GM19463 (cell line): ENCODE measurements around the gene LINC01488.

Experiments used
- ATAC-seq: cut with Tn5 transposase; IDR thresholded peaks from one replicate; pipeline ENCODE4 v1.9.1; 2021; ENCODE audit warnings: mild to moderate bottlenecking, moderate library complexity; ENCODE audit not compliant: unreplicated experiment

The LINC01488 gene

GRCh38 chr11:69463181-69463994 lies 18.1 kb upstream of the LINC01488 start:
- ATAC-seq, result no peak

DNA sequence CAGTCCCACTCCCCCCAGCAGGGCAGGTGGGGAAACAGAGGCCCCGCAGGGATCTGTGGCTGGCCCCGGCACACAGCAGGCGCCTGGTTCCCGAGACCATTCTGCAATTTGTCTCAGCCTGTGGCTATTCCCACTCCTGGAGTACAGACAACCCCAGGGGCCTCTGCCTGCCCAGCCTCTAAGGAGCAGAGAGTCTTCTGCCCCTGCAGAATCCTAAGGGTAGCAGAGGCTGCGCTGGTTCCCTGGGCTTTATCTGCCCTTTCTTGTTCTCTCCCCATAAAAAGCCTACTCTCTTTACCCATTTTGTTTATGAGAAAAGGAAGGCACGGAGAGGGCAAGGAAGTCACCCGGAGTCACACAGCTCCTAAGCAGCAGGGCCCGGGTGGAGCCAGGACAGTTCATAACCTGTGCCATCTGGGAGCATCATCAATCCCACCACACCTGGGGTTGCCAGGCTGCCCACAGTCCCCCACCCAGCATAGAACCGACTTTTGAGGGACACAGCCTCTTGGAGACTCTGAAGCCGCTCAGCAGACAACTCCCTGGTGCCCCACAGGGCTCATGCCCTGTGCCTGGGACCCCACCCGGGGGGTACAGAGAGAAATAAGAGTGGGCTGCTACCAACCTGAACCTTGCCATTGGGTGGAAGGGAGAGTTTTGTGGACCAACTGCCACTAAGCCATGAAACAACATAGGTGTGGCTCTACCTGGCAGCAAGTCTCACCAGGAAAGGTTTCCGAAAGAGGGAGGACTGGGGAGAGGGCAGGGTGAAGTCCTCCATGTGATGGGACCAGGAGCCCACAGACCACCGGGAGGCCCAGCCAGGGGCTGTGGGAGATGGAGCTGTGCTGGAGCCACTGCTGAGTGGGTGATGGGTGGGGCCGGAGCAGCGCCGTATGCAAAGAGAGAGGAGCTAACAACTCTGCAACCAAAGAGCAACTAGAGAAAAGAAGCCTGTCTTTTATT lies 17.2 kb upstream of the LINC01488 start:
- no peak for ATAC-seq

DNA sequence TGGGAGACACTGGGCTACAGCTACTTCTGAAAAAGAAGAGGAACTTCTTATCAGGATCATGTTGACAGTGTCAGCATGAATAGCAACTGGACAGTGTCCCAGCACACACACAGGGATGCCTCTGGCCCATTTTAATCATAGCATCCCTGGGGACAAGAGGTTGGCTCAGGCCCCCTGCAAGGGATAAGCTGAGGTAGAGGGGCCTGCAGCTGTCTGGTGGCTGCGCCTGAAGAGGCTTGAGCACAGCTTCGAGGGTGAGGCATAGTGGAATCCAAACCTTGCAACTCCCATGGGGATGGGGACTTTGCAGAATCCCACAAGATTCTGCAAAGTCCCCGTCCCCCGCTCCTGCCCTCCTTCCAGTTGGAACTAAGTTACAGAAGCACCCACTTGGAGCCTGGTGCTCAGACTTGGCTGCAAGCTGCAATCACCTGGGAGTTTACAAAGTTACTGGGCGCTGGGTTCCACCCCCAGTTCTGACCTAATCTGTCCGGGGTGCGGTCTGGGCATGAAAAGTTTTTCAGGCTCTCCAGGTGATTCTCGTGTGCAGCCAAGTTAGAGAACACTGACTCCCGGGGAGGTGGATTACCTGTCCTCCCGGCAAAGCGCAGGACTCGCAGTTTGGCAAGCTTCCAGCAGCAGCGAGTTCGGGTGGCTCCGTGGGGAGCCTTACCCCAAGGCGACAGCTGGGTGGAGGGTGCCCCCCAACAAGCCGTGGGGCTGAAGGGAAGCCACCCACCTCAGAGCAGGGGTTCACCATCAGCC lies 16.0 kb upstream of the LINC01488 start:
- ATAC-seq, result no peak

- no peak for ATAC-seq
These were observed 15.4 kb upstream of the LINC01488 start for GRCh38 chr11:69466039-69466438.

DNA sequence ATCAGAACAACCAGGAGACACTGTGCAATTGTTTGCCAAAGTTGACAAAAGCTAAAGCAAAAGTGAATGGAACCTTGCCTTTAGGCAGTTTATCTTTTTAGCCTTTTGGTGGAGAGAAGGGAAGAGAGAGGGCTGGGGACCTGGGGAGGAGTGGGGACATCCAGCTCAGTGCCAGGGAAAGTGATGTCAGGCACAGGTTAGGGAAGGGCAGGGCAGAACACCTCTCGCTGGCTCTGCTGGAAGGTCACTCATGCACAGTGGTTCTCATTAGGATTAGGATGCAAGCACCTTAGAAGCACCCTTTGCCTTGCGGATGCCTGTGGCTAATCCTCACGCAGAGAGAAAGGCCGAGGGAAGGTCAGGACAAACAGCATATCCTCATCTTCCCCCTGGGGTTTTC lies 14.3 kb upstream of the LINC01488 start:
- ATAC-seq, result no peak

- no peak for ATAC-seq
These were observed 13.8 kb upstream of the LINC01488 start for GRCh38 chr11:69467646-69468045.

DNA sequence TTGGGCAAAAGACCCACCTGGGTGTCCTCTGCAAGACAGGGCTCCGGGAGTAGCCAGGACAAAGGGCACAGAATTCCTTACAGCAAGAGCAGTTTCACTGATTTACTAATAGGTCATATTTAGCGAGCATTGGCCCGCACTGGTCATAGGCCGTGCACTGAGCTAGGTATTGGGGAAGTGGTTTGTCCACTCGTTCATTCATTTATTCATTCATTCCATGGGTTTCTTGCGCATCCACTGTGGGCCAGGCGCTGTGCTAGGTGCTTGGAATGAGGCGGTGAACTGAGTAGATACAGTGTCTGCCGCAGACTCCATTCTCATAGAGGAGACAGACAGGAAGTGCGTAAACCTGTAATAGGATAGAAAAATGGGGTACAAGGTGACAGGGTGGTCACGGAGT lies 13.2 kb upstream of the LINC01488 start:
- ATAC-seq, result no peak

- no peak for ATAC-seq
These were observed 12.3 kb upstream of the LINC01488 start for GRCh38 chr11:69468911-69469885.

GRCh38 chr11:69470301-69470700 lies 11.2 kb upstream of the LINC01488 start:
- no peak for ATAC-seq

GRCh38 chr11:69470793-69471728 lies 10.4 kb upstream of the LINC01488 start:
- no peak for ATAC-seq

DNA sequence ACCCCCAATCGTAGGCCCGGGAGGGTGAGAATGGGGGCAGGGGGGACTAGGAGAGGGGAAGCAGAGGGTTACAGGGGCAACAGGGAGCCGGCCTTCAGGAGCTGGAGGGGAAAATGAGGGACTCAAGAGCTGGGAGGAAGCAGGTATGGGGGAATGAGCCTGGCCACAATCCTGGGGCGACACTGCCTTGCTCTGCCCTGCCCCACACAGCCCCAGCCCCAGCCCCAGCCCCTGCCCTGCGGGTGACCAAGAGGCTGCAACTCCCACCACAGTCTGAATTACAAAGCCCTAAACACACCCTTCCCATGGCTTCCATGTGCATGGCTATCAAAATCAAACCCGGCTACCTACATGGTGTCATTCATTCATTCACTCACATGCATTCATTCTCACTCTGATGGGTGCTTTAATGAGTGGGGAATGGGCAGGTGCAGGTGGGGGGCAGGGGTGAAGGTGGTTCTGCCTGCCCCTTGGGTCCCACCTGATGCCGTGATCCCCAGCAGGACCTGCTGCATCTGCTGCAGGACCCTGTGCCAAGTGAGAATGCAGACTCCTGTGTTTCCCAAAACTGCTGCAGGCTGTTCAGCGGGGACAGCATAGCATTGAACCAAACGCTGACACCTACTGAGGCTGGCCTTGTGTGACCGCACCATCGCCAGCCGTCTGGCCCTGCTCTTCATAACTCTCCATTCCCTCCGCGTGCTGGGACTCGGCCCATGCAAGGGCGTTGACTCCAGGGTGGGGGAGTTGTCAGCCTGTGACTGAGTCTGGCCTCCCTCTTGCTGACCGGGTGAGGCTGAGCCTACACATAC lies 9.5 kb upstream of the LINC01488 start:
- no peak for ATAC-seq

GRCh38 chr11:69472541-69473275 lies 8.8 kb upstream of the LINC01488 start:
- ATAC-seq, result no peak

GRCh38 chr11:69473276-69473845 lies 8.1 kb upstream of the LINC01488 start:
- no peak for ATAC-seq

DNA sequence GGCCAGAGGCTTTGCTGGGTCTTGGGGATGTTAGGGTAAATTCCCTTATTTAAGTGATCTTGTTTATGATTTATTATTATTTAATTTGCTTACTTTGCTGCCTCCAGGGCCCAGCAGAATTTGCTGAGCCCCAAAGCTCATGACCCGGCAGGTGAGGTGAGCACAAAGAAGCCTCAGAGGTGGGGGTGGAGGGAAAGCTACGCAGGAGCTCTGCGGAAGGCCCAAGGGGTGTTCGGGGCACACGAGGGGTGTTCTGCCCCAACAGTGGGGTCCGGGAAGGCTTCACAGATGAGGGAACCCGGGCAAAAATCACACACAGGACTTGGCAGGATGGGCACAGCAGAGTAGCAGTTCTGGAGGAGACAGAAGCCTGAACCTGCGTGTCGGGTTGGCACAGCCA lies 6.7 kb upstream of the LINC01488 start:
- no peak for ATAC-seq

DNA sequence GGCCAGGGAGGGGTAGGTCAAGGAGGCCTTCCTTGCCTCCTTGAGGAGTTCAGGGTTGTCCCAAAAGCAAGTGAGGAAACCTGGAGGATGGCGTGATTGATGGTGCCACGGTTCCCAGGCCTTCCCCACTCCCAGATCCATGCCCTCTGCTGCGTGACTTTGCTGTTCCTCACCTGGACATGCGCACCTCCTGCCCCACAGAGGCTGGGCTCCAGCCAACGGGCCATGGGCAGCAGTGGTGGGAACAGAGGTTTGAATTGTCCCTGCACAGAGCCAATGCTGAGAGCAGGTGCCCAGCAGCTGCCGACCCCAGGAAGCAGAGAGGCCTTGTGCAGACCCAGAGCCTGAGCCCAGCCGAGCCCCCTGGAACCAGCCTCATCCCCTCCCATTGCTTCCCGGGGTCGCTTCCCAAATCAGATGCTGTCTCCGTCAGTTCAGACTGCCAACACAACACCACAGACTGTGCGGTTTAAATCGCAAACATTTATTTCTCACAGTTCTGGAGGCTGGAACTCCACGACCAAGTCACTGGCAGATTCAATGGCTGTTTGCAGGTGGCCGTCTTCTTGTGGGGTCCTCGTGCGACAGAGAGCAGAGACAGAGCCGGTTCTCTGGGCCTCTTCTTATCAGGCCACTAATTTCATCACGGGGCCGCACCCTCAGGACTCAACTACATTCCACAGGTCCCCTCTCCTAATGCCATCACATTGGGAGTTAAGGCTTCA lies 6.2 kb upstream of the LINC01488 start:
- ATAC-seq, result no peak

DNA sequence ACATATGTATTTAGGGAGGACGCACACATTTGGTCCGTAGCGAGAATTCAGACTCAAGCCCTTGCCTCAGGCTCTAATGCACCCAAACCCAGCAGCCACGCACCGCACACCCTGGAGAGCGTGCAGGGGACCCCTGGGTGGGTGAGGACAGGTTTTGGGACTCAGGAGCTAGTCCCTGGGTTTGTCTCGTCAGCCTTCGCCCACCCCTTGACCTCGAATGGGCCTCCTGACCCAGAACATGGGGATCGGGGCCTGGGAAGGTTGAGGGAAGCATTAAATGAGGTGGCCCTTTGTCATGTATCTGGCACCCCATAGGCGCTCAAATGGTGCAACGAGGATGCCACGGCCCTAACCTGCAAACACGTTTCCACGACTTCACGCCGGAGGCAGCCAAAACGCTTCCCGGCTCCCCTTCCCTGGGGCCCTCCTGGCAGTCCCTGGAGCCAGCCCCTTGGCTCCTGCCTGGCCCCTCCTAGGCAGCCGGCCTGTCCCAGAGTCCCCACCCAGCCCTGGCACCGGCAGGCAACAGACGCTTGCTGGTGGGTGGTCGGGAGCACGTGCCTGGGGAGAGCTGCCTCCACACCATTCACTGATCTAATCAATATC lies 5.5 kb upstream of the LINC01488 start:
- no peak for ATAC-seq
